Mucosa of descending colon (tissue), 3 donors: ENCODE data around the gene VWA1. TPM values are rescaled to one million over a fixed set of nuclear protein-coding genes. Genes with fewer than 3 reads are reported as not detected.

ENCODE experiments used
- ATAC-seq: fragments of 200-7000 bp; cut with Tn5 transposase; one replicate; pipeline ENCODE4 v1.9.1; 2020; ENCODE audit warnings: mild to moderate bottlenecking, moderate library complexity
- DNase-seq, 3 donors: peaks; one replicate each; pipeline ENCODE4 v3.0.0-alpha.2; 2020
- H3K36me3 ChIP-seq: fragments of 200-600 bp; one replicate; pipeline ENCODE4 v1.8.0; 2021; ENCODE audit warnings: low read depth, mild to moderate bottlenecking
- H3K4me1 ChIP-seq: fragments of 200-600 bp; one replicate; pipeline ENCODE4 v1.8.0; 2021; ENCODE audit warnings: low read depth, mild to moderate bottlenecking
- H3K4me3 ChIP-seq: fragments of 200-600 bp; one replicate; pipeline ENCODE4 v1.8.0; 2021; ENCODE audit warnings: mild to moderate bottlenecking
- H3K9me3 ChIP-seq: fragments of 200-600 bp; one replicate; pipeline ENCODE4 v1.8.0; 2021; ENCODE audit warnings: mild to moderate bottlenecking
- CTCF ChIP-seq: fragments of 200-600 bp; IDR thresholded peaks from one replicate; pipeline ENCODE4 v1.8.0; 2022; ENCODE audit warnings: antibody characterized with exemption, mild to moderate bottlenecking
- intact Hi-C, 2 donors: fragments of 100-400 bp; cut with DNase I in 1 of 2; cut with micrococcal nuclease in 1 of 2; formaldehyde crosslinking; loops; one replicate each; pipeline versions ENCODE4 v1.11.0 to v1.11.1; 2022; cut with DNase I, micrococcal nuclease
- total RNA-seq, 3 donors: library from RNA; stranded (reverse); fragmentation: NEBNext Ultra II Directional in 2 of 3; extraction: Animal tissue kit (Norgen Biotek cat#: 25700) in 2 of 3; gene quantifications; one replicate each; pipeline versions ENCODE4 v1.2.1 to v1.2.4, GENCODE V29; 2021 to 2023
- donor health status: DM: no; HTN: no; CAD: no; lungs with moderate emphysema.
- donor health status: DM: no; HTN: no; CAD: no.
- donor health status: DM: no; HTN: yes; CAD: no.

The VWA1 gene
- total RNA-seq, 3 donors from 2014 or later: 38.5 to 89.4 (median 74.3) TPM

- Histone ChIP-seq H3K4me3 (no peak overlapping the region), H3K9me3 (peaks cover 13% of the 10 kb centered on the region), H3K4me1 (no peaks in the 10 kb centered on the region), H3K36me3 (no peaks in the 10 kb centered on the region)
- intact Hi-C loops: no loop called here
- no peak for TF ChIP-seq CTCF
- DNase-seq (no peak), ATAC-seq (no peak)
Observed at GRCh38 chr1:1489861-1490260, 54.4 kb downstream of the VWA1 start.

DNA sequence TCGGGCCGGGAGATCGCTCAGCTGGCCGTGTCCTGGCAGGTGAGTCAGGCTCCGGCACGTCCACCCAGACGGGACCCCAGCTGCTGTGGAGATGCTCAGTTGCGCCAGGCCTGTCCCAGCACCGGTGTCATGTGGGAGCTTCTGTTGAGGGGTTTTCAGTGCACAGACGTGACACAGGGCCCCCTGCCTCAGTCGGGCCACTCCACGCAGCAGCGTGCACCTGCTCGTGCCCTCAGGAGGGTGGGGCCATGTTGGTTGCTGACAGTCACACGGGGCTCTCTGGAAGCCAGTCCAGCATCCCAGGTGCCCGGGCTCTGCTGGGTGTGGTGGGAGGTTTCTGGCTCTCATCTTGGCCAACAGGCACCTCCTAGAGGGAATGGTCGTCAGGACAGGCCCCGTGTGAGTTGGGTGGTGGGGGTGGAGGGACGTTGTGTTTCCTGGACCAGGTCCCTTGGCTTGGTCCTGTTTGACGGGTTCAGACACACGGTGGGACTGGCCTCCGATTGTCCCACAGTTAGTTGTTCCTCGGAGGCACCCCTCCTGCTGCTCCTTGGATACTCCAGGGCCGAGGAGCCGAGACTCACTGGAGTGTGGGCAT, 55.2 kb downstream of the VWA1 start:
- Histone ChIP-seq H3K4me3 (no peak overlapping the region), H3K4me1 (no peaks in the 10 kb centered on the region), H3K36me3 (no peaks in the 10 kb centered on the region), H3K9me3 (peaks cover 13% of the 10 kb centered on the region)
- no peak for TF ChIP-seq CTCF
- ATAC-seq (no peak), DNase-seq (no peak)
- intact Hi-C loops: no loop called here

DNA sequence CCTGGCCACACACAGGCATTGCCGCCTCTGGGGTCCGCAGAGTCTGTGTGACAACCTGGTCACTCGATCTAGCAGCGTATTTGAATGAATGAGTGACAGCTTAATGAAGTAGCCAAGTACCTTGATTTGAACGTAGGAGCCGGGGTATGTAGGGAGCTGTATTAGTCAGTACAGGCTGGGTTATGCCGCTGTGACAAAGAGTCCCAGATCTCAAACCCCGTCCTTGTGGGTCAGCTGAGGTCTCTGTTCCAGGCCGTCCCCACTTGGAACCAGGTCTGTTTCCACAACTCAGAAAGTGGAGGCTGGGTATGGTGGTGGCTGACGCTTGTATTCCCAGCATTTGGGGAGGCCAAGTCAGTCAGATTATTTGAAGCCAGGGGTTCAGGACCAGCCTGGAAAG, 56.1 kb downstream of the VWA1 start:
- intact Hi-C loops: no loop called here

More for the DNA sequence above, 56.1 kb downstream of the VWA1 start:
- ATAC-seq (no peak), DNase-seq (no peak)
- Histone ChIP-seq H3K4me3 (no peak overlapping the region), H3K9me3 (peaks cover 13% of the 10 kb centered on the region), H3K36me3 (no peaks in the 10 kb centered on the region), H3K4me1 (no peaks in the 10 kb centered on the region)
- no peak for TF ChIP-seq CTCF

Other genes starting within 250 kb of the VWA1 start
- 1 to 10 TPM; 1.6 to 2.2 (median 2.2) TPM for gene TNFRSF18, start 229.1 kb upstream of the VWA1 start, total RNA-seq
- 1 to 10 TPM in 1 of 3 donors, under 1 TPM in 2; 0.69 to 1.2 (median 0.80) TPM for gene TNFRSF4, start 221.5 kb upstream of the VWA1 start, total RNA-seq
- 100 to 1,000 TPM; 169 to 257 (median 226) TPM for gene SDF4, start 203.7 kb upstream of the VWA1 start, total RNA-seq
- gene B3GALT6, start 203.5 kb upstream of the VWA1 start, total RNA-seq: 10 to 100 TPM in 1 of 3 donors, 1 to 10 TPM in 2; 7.3 to 12.5 (median 9.0) TPM
- gene C1QTNF12, start 189.0 kb upstream of the VWA1 start, total RNA-seq: 10 to 100 TPM; 21.5 to 54.0 (median 36.5) TPM
- gene UBE2J2, start 161.8 kb upstream of the VWA1 start, total RNA-seq: 10 to 100 TPM; 49.8 to 65.8 (median 61.1) TPM
- 1 to 10 TPM; 3.5 to 5.4 (median 4.5) TPM for gene SCNN1D, start 155.3 kb upstream of the VWA1 start, total RNA-seq
- 10 to 100 TPM; 42.1 to 76.9 (median 44.8) TPM for gene ACAP3, start 127.8 kb upstream of the VWA1 start, total RNA-seq
- 10 to 100 TPM; 12.4 to 15.9 (median 15.4) TPM for gene PUSL1, start 127.1 kb upstream of the VWA1 start, total RNA-seq
- 100 to 1,000 TPM in 1 of 3 donors, 10 to 100 TPM in 2; 89.9 to 127 (median 95.5) TPM for gene INTS11, start 111.0 kb upstream of the VWA1 start, total RNA-seq
- gene CPTP, start 110.9 kb upstream of the VWA1 start, total RNA-seq: 10 to 100 TPM; 41.2 to 77.9 (median 55.5) TPM
- 1 to 10 TPM in 1 of 3 donors, under 1 TPM in 2; 0.57 to 1.1 (median 0.96) TPM for gene TAS1R3, start 104.4 kb upstream of the VWA1 start, total RNA-seq
- 10 to 100 TPM; 51.7 to 95.3 (median 73.1) TPM for gene DVL1, start 86.3 kb upstream of the VWA1 start, total RNA-seq
- 10 to 100 TPM in 2 of 3 donors, 1 to 10 TPM in 1; 6.8 to 62.1 (median 20.8) TPM for gene MXRA8, start 77.1 kb upstream of the VWA1 start, total RNA-seq
- 100 to 1,000 TPM; 150 to 180 (median 177) TPM for gene AURKAIP1, start 60.5 kb upstream of the VWA1 start, total RNA-seq
- 100 to 1,000 TPM; 123 to 172 (median 151) TPM for gene CCNL2, start 36.4 kb upstream of the VWA1 start, total RNA-seq
- gene MRPL20, start 28.4 kb upstream of the VWA1 start, total RNA-seq: 100 to 1,000 TPM in 2 of 3 donors, 10 to 100 TPM in 1; 75.7 to 106 (median 105) TPM
- 10 to 100 TPM in 1 of 3 donors, 1 to 10 TPM in 1, under 1 TPM in 1; 0.81 to 11.3 (median 1.9) TPM for gene ANKRD65, start 14.4 kb upstream of the VWA1 start, total RNA-seq
- gene ATAD3C, start 14.0 kb downstream of the VWA1 start, total RNA-seq: 1 to 10 TPM in 1 of 3 donors, under 1 TPM in 2; 0.35 to 1.4 (median 0.55) TPM
- gene ATAD3B, start 36.1 kb downstream of the VWA1 start, total RNA-seq: 10 to 100 TPM; 22.8 to 30.9 (median 25.4) TPM
- gene ATAD3A, start 76.5 kb downstream of the VWA1 start, total RNA-seq: 10 to 100 TPM; 18.8 to 35.1 (median 20.8) TPM
- 10 to 100 TPM in 1 of 3 donors, 1 to 10 TPM in 1, not detected in 1; 1.5 to 12.2 TPM for gene TMEM240, start 104.9 kb downstream of the VWA1 start, total RNA-seq
- gene SSU72, start 139.2 kb downstream of the VWA1 start, total RNA-seq: 100 to 1,000 TPM; 117 to 123 (median 120) TPM
- 1 to 10 TPM; 1.2 to 3.2 (median 3.1) TPM for gene FNDC10, start 164.4 kb downstream of the VWA1 start, total RNA-seq
- 100 to 1,000 TPM in 2 of 3 donors, 10 to 100 TPM in 1; 67.8 to 118 (median 109) TPM for gene MIB2, start 179.8 kb downstream of the VWA1 start, total RNA-seq
- 1 to 10 TPM; 7.2 to 8.7 (median 7.4) TPM for gene MMP23B, start 196.5 kb downstream of the VWA1 start, total RNA-seq
- 10 to 100 TPM; 31.9 to 45.6 (median 36.8) TPM for gene CDK11B, start 223.3 kb downstream of the VWA1 start, total RNA-seq